B cell (primary cell): ENCODE measurements around the gene CRYBG3.

ENCODE experiments used
- EZH2 ChIP-seq: IDR thresholded peaks from 2 replicates; pipeline ENCODE4 v1.6.1; 2012; ENCODE audit warnings: borderline replicate concordance, low read depth, mild to moderate bottlenecking, moderate library complexity, low read length; ENCODE audit not compliant: insufficient read depth, poor library complexity, severe bottlenecking
- TF ChIP-seq, protein P1 (sequence below): fragments of 200-600 bp; IDR thresholded peaks from one replicate; pipeline ENCODE4 v1.8.0; 2022; ENCODE audit warnings: antibody characterized with exemption, mild to moderate bottlenecking

DNA sequence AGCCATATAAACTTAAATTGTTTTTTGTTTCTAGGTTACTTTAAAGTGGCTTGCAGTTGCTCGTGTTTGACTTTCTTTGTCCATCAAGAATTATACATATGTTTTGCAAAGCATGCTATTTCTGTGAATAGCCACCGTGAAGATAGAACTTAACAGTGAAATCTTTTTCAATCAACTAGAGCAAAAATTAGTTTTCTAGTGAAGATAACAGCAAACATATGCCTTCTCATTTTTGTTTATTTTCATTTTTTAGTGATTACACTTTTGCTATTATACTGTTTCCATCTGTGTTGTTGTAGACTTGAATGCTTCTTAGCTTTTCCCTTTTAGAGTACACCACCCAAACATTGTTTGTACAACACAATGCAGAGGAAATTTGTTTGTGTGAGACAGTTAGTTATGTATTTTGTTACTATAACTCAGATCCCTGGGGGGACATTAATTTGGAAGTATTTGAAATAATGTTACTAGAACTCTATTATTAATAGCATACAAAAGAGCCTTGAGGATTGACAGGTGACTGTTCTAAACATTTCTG, 62.8 kb downstream of the CRYBG3 start:
- TF ChIP-seq, protein P1, sequence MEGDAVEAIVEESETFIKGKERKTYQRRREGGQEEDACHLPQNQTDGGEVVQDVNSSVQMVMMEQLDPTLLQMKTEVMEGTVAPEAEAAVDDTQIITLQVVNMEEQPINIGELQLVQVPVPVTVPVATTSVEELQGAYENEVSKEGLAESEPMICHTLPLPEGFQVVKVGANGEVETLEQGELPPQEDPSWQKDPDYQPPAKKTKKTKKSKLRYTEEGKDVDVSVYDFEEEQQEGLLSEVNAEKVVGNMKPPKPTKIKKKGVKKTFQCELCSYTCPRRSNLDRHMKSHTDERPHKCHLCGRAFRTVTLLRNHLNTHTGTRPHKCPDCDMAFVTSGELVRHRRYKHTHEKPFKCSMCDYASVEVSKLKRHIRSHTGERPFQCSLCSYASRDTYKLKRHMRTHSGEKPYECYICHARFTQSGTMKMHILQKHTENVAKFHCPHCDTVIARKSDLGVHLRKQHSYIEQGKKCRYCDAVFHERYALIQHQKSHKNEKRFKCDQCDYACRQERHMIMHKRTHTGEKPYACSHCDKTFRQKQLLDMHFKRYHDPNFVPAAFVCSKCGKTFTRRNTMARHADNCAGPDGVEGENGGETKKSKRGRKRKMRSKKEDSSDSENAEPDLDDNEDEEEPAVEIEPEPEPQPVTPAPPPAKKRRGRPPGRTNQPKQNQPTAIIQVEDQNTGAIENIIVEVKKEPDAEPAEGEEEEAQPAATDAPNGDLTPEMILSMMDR, result no peak
- no peak for TF ChIP-seq EZH2
